ENCODE data around the gene FAIM.

FAIM gene

DNA sequence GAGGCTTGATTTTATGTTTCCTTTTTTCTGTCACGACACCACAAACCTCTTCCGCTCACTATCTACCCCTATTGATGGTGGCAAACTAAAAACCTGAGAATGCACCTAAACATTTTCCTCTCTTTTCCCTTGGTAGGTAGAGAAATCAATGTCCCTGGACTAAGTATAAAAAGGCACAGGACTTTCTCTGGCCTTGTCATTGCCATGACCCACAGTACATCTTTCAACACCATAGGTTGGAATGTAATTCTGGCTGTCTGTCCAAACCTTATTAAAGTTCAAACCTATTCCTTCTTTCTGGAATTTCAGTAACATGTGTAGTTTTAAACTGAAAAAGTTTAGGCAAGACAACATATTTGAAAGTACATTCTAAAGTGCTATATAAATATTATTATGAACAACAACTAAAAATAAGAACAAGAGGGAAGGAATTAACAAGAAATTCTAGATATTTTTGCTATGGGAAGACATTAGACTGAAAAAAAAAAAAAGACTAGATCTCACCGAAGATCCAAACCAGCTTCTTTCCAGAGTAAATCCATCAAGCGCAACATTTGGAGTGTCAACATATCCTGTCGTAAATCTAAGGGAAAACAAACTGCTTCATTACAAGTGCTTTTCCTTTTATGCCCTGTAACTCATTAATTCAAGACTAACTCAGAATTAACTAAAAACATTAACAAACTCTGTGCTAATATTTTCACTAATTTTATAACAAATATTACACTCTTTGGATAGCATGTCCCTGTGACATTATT, 73.1 kb downstream of the FAIM start:
- no peak for DNase-seq

DNA sequence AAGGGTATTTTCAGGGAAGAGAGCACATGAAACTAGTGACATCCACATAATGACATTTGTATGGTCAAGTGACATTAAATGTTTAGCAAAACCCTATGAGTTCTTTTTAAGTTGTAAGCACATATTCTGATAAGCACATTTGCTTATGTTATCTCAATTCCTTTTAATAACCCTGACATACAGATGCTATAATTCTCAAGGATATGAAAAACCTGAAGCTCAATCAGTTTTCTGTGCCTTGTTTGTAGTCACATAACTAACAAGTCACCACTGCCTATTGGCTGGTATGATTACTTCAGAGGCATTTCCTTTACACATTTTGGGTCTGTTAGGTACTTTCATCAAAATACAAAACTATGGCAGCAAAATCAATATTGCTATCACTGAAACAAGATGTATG, 74.1 kb downstream of the FAIM start:
- DNase-seq: no peak
